Endodermal cell (in vitro differentiated cells): ENCODE data around the gene PGM1. TPM values are rescaled to one million over a fixed set of nuclear protein-coding genes. Genes with fewer than 3 reads are reported as not detected.

Experiments used
- DNase-seq: peaks from one replicate; pipeline ENCODE4 v3.0.0-alpha.2; 2017
- H3K27ac ChIP-seq: 2 replicates; pipeline ENCODE4 v1.5.1; 2013; ENCODE audit warnings: mild to moderate bottlenecking, low read depth, low read length, moderate library complexity
- H3K27me3 ChIP-seq: 2 replicates; pipeline ENCODE4 v1.6.1; 2013; ENCODE audit warnings: mild to moderate bottlenecking, low read length, moderate library complexity; ENCODE audit not compliant: insufficient read depth, control insufficient read depth, poor library complexity, severe bottlenecking
- H3K36me3 ChIP-seq: 2 replicates; pipeline ENCODE4 v1.7.0; 2013; ENCODE audit warnings: mild to moderate bottlenecking, low read length, moderate library complexity; ENCODE audit not compliant: control insufficient read depth, insufficient read depth
- H3K4me1 ChIP-seq: one replicate; pipeline ENCODE4 v1.7.0; 2013; ENCODE audit warnings: low read length; ENCODE audit not compliant: control insufficient read depth, insufficient read depth
- H3K4me3 ChIP-seq: 2 replicates; pipeline ENCODE4 v1.5.1; 2013; ENCODE audit warnings: mild to moderate bottlenecking, low read length, moderate library complexity
- H3K9ac ChIP-seq: 2 replicates; pipeline ENCODE4 v1.6.1; 2013; ENCODE audit warnings: mild to moderate bottlenecking, low read length, moderate library complexity; ENCODE audit not compliant: poor library complexity, severe bottlenecking; ENCODE audit errors: extremely low read depth
- H3K9me3 ChIP-seq: 2 replicates; pipeline ENCODE4 v1.6.1; 2013; ENCODE audit warnings: mild to moderate bottlenecking, low read length, moderate library complexity; ENCODE audit not compliant: control insufficient read depth
- H3K27ac Mint-ChIP-seq: 2 replicates; pipeline ENCODE4 v1.8.0; 2020; ENCODE audit warnings: mixed read lengths
- H3K27me3 Mint-ChIP-seq: 2 replicates; pipeline ENCODE4 v1.8.0; 2021; ENCODE audit warnings: mild to moderate bottlenecking, mixed read lengths; ENCODE audit not compliant: insufficient read depth
- H3K36me3 Mint-ChIP-seq: 2 replicates; pipeline ENCODE4 v1.8.0; 2020; ENCODE audit warnings: low read depth, mixed read lengths
- H3K4me1 Mint-ChIP-seq: 2 replicates; pipeline ENCODE4 v1.8.0; 2020; ENCODE audit warnings: mixed read lengths
- H3K4me3 Mint-ChIP-seq: 2 replicates; pipeline ENCODE4 v1.8.0; 2020; ENCODE audit warnings: mild to moderate bottlenecking, moderate library complexity, mixed read lengths
- H3K9me3 Mint-ChIP-seq: 2 replicates; pipeline ENCODE4 v1.8.0; 2020; ENCODE audit warnings: mild to moderate bottlenecking, mixed read lengths
- CTCF ChIP-seq: fragments of 200-600 bp; sonication (generic); conservative IDR thresholded peaks from 2 replicates; pipeline ENCODE4 v1.5.0; 2021; ENCODE audit warnings: antibody characterized with exemption, mild to moderate bottlenecking
- WGBS, 2 experiments: methylation state at CpG; one replicate each; pipeline versions ENCODE4 v1.1.5 to v1.1.7; 2013; ENCODE audit warnings: missing lambda C conversion rate in 2 of 2, mixed read lengths in 1 of 2; ENCODE audit not compliant: insufficient coverage in 1 of 2, insufficient read length in 1 of 2; 5-methylcytosine and 5-hydroxymethylcytosine counted together
- total RNA-seq, 2 donors: library from RNA; stranded (reverse); fragmentation: NEBNext Ultra II Directional in 1 of 2; extraction: Animal tissue kit (Norgen Biotek cat#: 25700) in 1 of 2; gene quantifications; 2 replicates in 1 of 2; 3 replicates in 1 of 2; pipeline ENCODE4 v1.2.1, GENCODE V29; 2021

Gene PGM1
- total RNA-seq, 2 donors from 2014 or later: 119 to 165 TPM

- Mint-ChIP-seq H3K4me3 (no peak overlapping the region), H3K9me3 (no peaks in the 10 kb centered on the region), H3K27ac (no peak overlapping the region), H3K4me1 (peaks cover 11% of the 10 kb centered on the region), H3K27me3 (peaks cover 2% of the 10 kb centered on the region), H3K36me3 (no peaks in the 10 kb centered on the region)
- no peak overlapping the region for H3K27ac ChIP-seq
- WGBS, 2 experiments: 97% methylated on average over 2 of the region's 2 CpGs; no CpG with 5 or more reads in 1 of the 2 experiments
- no peaks in the 10 kb centered on the region for H3K4me1 ChIP-seq
- no peak overlapping the region for H3K9ac ChIP-seq
- no peak overlapping the region for H3K4me3 ChIP-seq
- H3K9me3 ChIP-seq: no peaks in the 10 kb centered on the region
- H3K36me3 ChIP-seq: no peaks in the 10 kb centered on the region
- no peak for DNase-seq
- no peak for TF ChIP-seq CTCF
- H3K27me3 ChIP-seq: no peaks in the 10 kb centered on the region
These were observed 100.8 kb downstream of the PGM1 start for GRCh38 chr1:63693944-63694571.

GRCh38 chr1:63698001-63698838 is 105.0 kb downstream of the PGM1 start:
- H3K9me3 Mint-ChIP-seq: no peaks in the 10 kb centered on the region
- no peak overlapping the region for H3K27ac Mint-ChIP-seq
- H3K4me3 Mint-ChIP-seq: no peak overlapping the region
- Histone ChIP-seq H3K36me3 (no peaks in the 10 kb centered on the region), H3K9ac (no peak overlapping the region), H3K9me3 (no peaks in the 10 kb centered on the region), H3K4me1 (no peaks in the 10 kb centered on the region), H3K27ac (no peak overlapping the region), H3K27me3 (no peaks in the 10 kb centered on the region), H3K4me3 (no peak overlapping the region)
- H3K4me1 Mint-ChIP-seq: peaks cover 9% of the 10 kb centered on the region
- DNase-seq: no peak
- WGBS, 2 experiments: 95 to 100% methylated on average over 7 to 13 of the region's 13 CpGs
- no peak for TF ChIP-seq CTCF
- H3K36me3 Mint-ChIP-seq: no peaks in the 10 kb centered on the region
- H3K27me3 Mint-ChIP-seq: peaks cover 2% of the 10 kb centered on the region

- Histone ChIP-seq H3K4me3 (no peak overlapping the region), H3K27me3 (no peaks in the 10 kb centered on the region), H3K27ac (no peak overlapping the region), H3K36me3 (no peaks in the 10 kb centered on the region), H3K9ac (no peak overlapping the region), H3K4me1 (no peaks in the 10 kb centered on the region), H3K9me3 (no peaks in the 10 kb centered on the region)
- Mint-ChIP-seq H3K4me3 (no peak overlapping the region), H3K36me3 (no peaks in the 10 kb centered on the region), H3K27ac (no peak overlapping the region), H3K4me1 (peaks cover 5% of the 10 kb centered on the region), H3K27me3 (no peaks in the 10 kb centered on the region), H3K9me3 (no peaks in the 10 kb centered on the region)
- WGBS, 2 experiments: 92 to 94% methylated on average over 6 of the region's 6 CpGs
- no peak for TF ChIP-seq CTCF
- no peak for DNase-seq
These were observed 108.0 kb downstream of the PGM1 start for GRCh38 chr1:63701187-63701586.
